Measurements from ENCODE around the gene MAGEA10. TPM values are rescaled to one million over a fixed set of nuclear protein-coding genes. Genes with fewer than 3 reads are reported as not detected.
"Not testable (repeated sequence)": the region's sequence is repeated elsewhere in the genome, so short reads cannot be mapped to it uniquely, and the experiment has no call there.

The MAGEA10 gene
- not detected for total RNA-seq
- not detected for polyA plus RNA-seq (2013, experiment 1 of 2)
- not detected for polyA plus RNA-seq (2013, experiment 2 of 2)
- long read RNA-seq, experiment 1: 0 reads
- long read RNA-seq, experiment 2: 0 reads
- long read RNA-seq, experiment 3: 0 reads
- long read RNA-seq, experiment 4: 0 reads

- peaks cover 41% of the 10 kb centered on the region for H3K9me3 Mint-ChIP-seq
- H3K4me3 ChIP-seq (ENCODE audit: low read length): no peak within 1 kb of the TSS
- DNase-seq: no peak
- H3K4me1 ChIP-seq (ENCODE audit: control insufficient read depth, insufficient read depth, low read length): no peaks in the 10 kb centered on the region
- no peak within 1 kb of the TSS for H3K27ac Mint-ChIP-seq
- H3K27me3 ChIP-seq (ENCODE audit: control insufficient read depth, insufficient read depth, low read length, poor library complexity, severe bottlenecking): no peaks in the 10 kb centered on the region
- no peak within 1 kb of the TSS for H3K4me3 Mint-ChIP-seq
- no peaks in the 10 kb centered on the region for H3K36me3 Mint-ChIP-seq (ENCODE audit: low read depth)
- no peaks in the 10 kb centered on the region for H3K4me1 Mint-ChIP-seq
- H3K9me3 ChIP-seq (ENCODE audit: control insufficient read depth, low read length): no peaks in the 10 kb centered on the region
- H3K9ac ChIP-seq (ENCODE audit: extremely low read depth, low read length, poor library complexity, severe bottlenecking): no peak within 1 kb of the TSS
- no peak within 1 kb of the TSS for H3K27ac ChIP-seq (ENCODE audit: low read depth, low read length)
- no peaks in the 10 kb centered on the region for H3K36me3 ChIP-seq (ENCODE audit: control insufficient read depth, insufficient read depth, low read length)
- H3K27me3 Mint-ChIP-seq (ENCODE audit: insufficient read depth): peaks cover 4% of the 10 kb centered on the region
- TF ChIP-seq CTCF (conservative IDR thresholded peaks at IDR 0.05): no peak
- WGBS, 2 experiments (ENCODE audit: insufficient coverage in 1 of 2, insufficient read length in 1 of 2): 83% methylated on average over 10 of the region's 16 CpGs; no CpG with 5 or more reads in 1 of the 2 experiments
Observed at GRCh38 chrX:152138388-152138784, at the start of gene MAGEA10. MAGEA10 (minus strand) TSS chrX:152138577; CDS start chrX:152135620, 2,957 bp downstream.

GRCh38 chrX:152177497-152178269 is 39.3 kb upstream of the MAGEA10 start:
- Histone ChIP-seq H3K27ac (ENCODE audit: low read depth, low read length) (no peak overlapping the region), H3K9ac (ENCODE audit: extremely low read depth, low read length, poor library complexity, severe bottlenecking) (no peak overlapping the region), H3K27me3 (ENCODE audit: control insufficient read depth, insufficient read depth, low read length, poor library complexity, severe bottlenecking) (no peaks in the 10 kb centered on the region), H3K4me3 (ENCODE audit: low read length) (no peak overlapping the region), H3K9me3 (ENCODE audit: control insufficient read depth, low read length) (no peaks in the 10 kb centered on the region), H3K36me3 (ENCODE audit: control insufficient read depth, insufficient read depth, low read length) (no peaks in the 10 kb centered on the region), H3K4me1 (ENCODE audit: control insufficient read depth, insufficient read depth, low read length) (no peaks in the 10 kb centered on the region)
- DNase-seq: no peak
- Mint-ChIP-seq H3K4me3 (no peak overlapping the region), H3K4me1 (peaks cover 3% of the 10 kb centered on the region), H3K36me3 (ENCODE audit: low read depth) (no peaks in the 10 kb centered on the region), H3K27me3 (ENCODE audit: insufficient read depth) (no peaks in the 10 kb centered on the region), H3K9me3 (peaks cover 25% of the 10 kb centered on the region), H3K27ac (no peak overlapping the region)
- WGBS, 2 experiments (ENCODE audit: insufficient coverage in 1 of 2, insufficient read length in 1 of 2): 86% methylated on average over 2 of the region's 5 CpGs; no CpG with 5 or more reads in 1 of the 2 experiments
- no peak for TF ChIP-seq CTCF (conservative IDR thresholded peaks at IDR 0.05)

GRCh38 chrX:152177052-152177451 is 38.7 kb upstream of the MAGEA10 start:
- H3K9me3 ChIP-seq (ENCODE audit: control insufficient read depth, low read length): no peaks in the 10 kb centered on the region
- TF ChIP-seq CTCF (conservative IDR thresholded peaks at IDR 0.05): no peak
- H3K36me3 Mint-ChIP-seq (ENCODE audit: low read depth): no peaks in the 10 kb centered on the region
- WGBS, 2 experiments (ENCODE audit: insufficient coverage in 1 of 2, insufficient read length in 1 of 2): 80 to 91% methylated on average over 1 to 4 of the region's 4 CpGs
- H3K9me3 Mint-ChIP-seq: peaks cover 30% of the 10 kb centered on the region
- no peak overlapping the region for H3K4me3 Mint-ChIP-seq
- H3K9ac ChIP-seq (ENCODE audit: extremely low read depth, low read length, poor library complexity, severe bottlenecking): no peak overlapping the region
- H3K27ac Mint-ChIP-seq: no peak overlapping the region
- no peaks in the 10 kb centered on the region for H3K27me3 ChIP-seq (ENCODE audit: control insufficient read depth, insufficient read depth, low read length, poor library complexity, severe bottlenecking)
- peaks cover 4% of the 10 kb centered on the region for H3K4me1 Mint-ChIP-seq
- no peaks in the 10 kb centered on the region for H3K4me1 ChIP-seq (ENCODE audit: control insufficient read depth, insufficient read depth, low read length)
- no peaks in the 10 kb centered on the region for H3K36me3 ChIP-seq (ENCODE audit: control insufficient read depth, insufficient read depth, low read length)
- DNase-seq: no peak
- H3K27me3 Mint-ChIP-seq (ENCODE audit: insufficient read depth): no peaks in the 10 kb centered on the region
- no peak overlapping the region for H3K27ac ChIP-seq (ENCODE audit: low read depth, low read length)
- H3K4me3 ChIP-seq (ENCODE audit: low read length): no peak overlapping the region

GRCh38 chrX:152175892-152176291 is 37.5 kb upstream of the MAGEA10 start:
- H3K9me3 ChIP-seq (ENCODE audit: control insufficient read depth, low read length); H3K9ac ChIP-seq (ENCODE audit: extremely low read depth, low read length, poor library complexity, severe bottlenecking); H3K4me1 ChIP-seq (ENCODE audit: control insufficient read depth, insufficient read depth, low read length); H3K4me1 Mint-ChIP-seq; H3K36me3 Mint-ChIP-seq (ENCODE audit: low read depth); H3K27ac ChIP-seq (ENCODE audit: low read depth, low read length); H3K36me3 ChIP-seq (ENCODE audit: control insufficient read depth, insufficient read depth, low read length); H3K4me3 ChIP-seq (ENCODE audit: low read length); H3K4me3 Mint-ChIP-seq; H3K27ac Mint-ChIP-seq; H3K27me3 ChIP-seq (ENCODE audit: control insufficient read depth, insufficient read depth, low read length, poor library complexity, severe bottlenecking); H3K27me3 Mint-ChIP-seq (ENCODE audit: insufficient read depth); DNase-seq: not testable (repeated sequence)
- H3K9me3 Mint-ChIP-seq: peaks cover 34% of the 10 kb centered on the region
- WGBS, 2 experiments (ENCODE audit: insufficient coverage in 1 of 2, insufficient read length in 1 of 2): 100% methylated on average over 2 of the region's 4 CpGs; no CpG with 5 or more reads in 1 of the 2 experiments

GRCh38 chrX:152173923-152174322 is 35.5 kb upstream of the MAGEA10 start:
- not testable (repeated sequence) for H3K4me3 ChIP-seq (ENCODE audit: low read length); H3K27ac ChIP-seq (ENCODE audit: low read depth, low read length); H3K4me3 Mint-ChIP-seq; H3K4me1 ChIP-seq (ENCODE audit: control insufficient read depth, insufficient read depth, low read length); H3K27me3 Mint-ChIP-seq (ENCODE audit: insufficient read depth); H3K9ac ChIP-seq (ENCODE audit: extremely low read depth, low read length, poor library complexity, severe bottlenecking); H3K9me3 ChIP-seq (ENCODE audit: control insufficient read depth, low read length); H3K4me1 Mint-ChIP-seq; H3K27me3 ChIP-seq (ENCODE audit: control insufficient read depth, insufficient read depth, low read length, poor library complexity, severe bottlenecking); H3K36me3 ChIP-seq (ENCODE audit: control insufficient read depth, insufficient read depth, low read length); DNase-seq; H3K36me3 Mint-ChIP-seq (ENCODE audit: low read depth); H3K27ac Mint-ChIP-seq
- no CpG with 5 or more reads among the region's 4 CpGs for WGBS, 2 experiments (ENCODE audit: insufficient coverage in 1 of 2, insufficient read length in 1 of 2)
- H3K9me3 Mint-ChIP-seq: peaks cover 31% of the 10 kb centered on the region
